ENCODE measurements around the gene FGD3.

FGD3 gene

GRCh38 chr9:93072383-93072795 lies 125.1 kb downstream of the FGD3 start:
- DNase-seq (ENCODE audit: low read depth in 2 of 2): no peak

DNA sequence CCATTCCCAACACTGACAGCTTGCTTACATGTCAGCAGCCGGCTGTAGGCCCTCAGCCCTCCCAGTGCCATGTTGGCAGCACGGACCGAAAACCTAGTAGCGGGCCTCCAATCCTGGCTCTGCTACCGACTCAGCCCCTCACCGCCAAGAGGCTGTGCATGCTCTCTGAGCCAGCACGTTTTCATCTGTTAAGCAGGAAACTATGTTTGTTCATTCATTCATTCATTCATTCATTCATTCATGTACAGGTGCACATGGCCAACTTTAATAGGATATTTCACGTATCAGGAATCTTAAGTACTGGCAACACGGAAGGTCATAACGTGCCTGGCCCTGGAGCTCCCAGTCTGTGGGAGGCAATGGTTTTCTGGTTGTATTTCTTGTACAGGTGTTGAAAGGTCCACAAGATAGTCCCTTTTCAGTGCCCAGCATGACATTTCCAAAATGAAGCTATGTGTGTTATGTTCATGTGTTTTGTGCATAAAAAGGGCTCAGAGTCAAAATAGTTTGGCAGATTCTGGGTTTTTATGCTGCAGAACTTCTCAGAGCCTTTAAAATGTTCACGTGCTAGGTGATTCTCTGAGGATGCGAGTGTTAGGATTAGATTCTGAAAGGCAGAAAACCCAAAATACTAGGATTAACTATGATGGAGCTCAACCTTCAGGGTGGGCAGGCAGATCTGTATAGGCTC lies 128.9 kb downstream of the FGD3 start:
- no peak for DNase-seq (ENCODE audit: low read depth in 2 of 2)

DNA sequence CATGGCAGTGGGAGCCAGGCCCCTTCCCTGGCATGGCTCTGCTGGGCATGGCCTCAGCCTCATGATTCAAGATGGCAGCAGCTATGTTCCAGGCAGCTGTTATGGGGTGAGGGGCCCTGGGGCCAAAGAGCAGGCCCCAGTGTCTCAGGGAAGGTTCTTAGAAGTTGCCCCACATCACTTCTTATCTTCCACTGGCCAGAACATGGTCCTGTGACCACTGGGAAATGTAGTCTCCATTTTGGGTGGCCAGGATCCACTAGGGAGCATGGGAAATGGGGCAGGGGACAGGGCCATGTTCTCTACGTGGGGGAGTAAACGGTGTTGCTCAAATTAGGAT lies 129.4 kb downstream of the FGD3 start:
- no peak for DNase-seq (ENCODE audit: low read depth in 2 of 2)

GRCh38 chr9:93077367-93077766 lies 130.0 kb downstream of the FGD3 start:
- no peak for DNase-seq (ENCODE audit: low read depth in 2 of 2)

DNA sequence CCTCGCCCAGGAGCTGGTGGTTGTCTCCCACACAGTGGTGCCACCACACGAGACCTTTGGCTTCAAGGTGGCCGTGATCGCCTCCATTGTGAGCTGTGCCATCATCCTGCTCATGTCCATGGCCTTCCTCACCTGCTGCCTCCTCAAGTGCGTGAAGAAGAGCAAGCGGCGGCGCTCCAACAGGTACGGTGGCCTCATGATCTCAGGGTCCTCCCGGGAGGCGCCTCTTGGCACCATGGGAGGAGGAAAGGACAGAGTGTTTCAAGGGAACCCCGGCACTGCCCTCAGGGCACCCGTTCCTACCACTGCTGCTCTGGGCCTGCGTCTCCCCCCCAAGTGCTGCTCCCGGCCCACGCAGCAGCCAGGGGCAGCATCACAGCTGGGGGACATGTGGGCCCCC lies 130.5 kb downstream of the FGD3 start:
- DNase-seq (ENCODE audit: low read depth in 2 of 2): no peak

- DNase-seq (ENCODE audit: low read depth in 2 of 2): no peak
These were observed 132.0 kb downstream of the FGD3 start for GRCh38 chr9:93079371-93079770.

DNA sequence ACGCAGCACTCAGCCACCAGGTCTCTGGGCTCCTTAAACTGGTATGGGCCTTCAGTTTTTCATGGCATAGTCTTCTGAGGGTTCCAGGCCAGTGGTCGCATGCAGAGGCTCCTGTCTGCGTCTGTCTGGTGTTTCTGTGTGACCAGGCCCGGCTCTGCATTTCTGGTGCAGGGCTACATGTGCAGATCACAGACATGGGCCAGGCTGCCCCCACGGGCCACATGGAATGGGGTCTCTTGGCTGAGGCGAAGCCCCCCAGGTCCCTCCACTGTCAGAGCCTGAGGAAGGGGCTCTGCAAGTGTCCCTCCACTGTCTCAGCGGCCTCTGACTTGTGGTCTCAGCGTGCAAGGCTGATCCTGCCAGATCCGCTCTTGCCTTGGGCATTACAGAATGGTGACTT lies 133.1 kb downstream of the FGD3 start:
- DNase-seq (ENCODE audit: low read depth in 2 of 2): no peak

DNA sequence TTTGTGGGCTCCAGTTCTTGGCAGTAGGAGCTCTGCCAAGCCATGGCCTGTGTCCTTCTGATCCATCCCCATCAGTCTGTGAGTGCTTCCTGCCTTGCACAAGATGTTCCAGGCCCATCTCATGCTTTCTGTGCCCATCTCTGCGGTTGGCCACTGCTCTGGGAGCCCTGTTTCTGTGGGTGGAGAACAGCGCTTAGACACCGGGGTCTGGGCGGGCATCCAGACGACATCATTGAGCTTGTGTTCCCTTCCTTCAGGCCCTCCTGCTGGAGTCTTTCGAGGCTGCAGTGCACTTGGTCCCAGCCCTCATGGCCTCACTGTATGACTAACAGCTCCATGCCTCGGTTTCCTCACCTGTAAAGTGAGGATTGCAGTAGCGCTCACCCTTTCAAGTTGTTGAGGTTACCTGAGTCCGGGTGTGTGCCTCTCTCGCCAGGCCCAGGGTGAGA lies 133.8 kb downstream of the FGD3 start:
- no peak for DNase-seq (ENCODE audit: low read depth in 2 of 2)

DNA sequence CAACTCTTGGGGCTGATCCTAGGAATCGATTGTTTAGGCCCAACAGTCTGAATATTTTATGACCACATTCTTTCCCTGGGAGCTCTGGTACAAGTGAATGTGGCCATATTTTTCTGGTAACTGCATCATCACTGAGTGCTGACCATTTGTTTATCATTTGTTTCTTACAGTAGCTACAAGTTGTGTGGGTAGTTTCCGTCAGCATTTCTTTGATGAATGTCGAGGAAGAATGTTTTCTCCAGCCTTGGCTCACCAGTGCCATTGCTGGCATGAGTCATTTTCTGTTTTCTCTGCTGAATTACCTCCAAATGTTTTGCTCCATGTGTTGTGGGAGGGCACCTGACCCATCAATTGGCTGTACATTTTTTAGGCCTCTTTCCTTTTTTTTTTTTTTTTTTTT lies 134.6 kb downstream of the FGD3 start:
- no peak for DNase-seq (ENCODE audit: low read depth in 2 of 2)

DNA sequence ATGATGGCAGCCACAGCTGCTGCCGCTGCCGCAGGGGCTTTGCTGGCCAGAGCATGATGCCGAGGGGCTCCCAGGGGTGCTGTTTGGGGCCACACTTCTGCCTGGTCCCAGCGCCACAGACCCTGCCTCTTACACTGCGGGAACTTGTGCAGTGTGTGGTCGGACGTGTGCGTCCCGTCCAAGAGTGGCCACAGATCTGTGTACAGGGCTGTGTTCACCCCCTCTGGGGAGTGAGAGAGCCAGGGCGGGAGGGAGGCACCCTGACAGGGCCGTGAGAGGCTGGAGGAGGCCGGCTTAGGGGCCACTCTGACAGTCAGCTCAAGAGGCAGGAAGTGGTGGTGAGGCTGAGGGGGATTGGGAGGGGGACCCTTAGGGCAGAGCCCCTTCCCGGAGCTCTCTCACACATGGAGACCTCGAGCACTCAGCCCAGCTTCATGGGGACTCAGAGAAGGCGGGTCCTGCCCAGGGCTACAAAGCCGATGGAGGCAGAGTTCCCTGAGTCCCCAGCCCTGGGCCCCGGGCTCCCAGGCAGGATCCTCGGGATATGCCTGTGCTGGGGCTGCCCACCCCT lies 135.6 kb downstream of the FGD3 start:
- no peak for DNase-seq (ENCODE audit: low read depth in 2 of 2)

GRCh38 chr9:93083592-93084470 lies 136.5 kb downstream of the FGD3 start:
- DNase-seq (ENCODE audit: low read depth in 2 of 2): no peak

- DNase-seq (ENCODE audit: low read depth in 2 of 2): no peak
These were observed 137.2 kb downstream of the FGD3 start for GRCh38 chr9:93084471-93084881.

DNA sequence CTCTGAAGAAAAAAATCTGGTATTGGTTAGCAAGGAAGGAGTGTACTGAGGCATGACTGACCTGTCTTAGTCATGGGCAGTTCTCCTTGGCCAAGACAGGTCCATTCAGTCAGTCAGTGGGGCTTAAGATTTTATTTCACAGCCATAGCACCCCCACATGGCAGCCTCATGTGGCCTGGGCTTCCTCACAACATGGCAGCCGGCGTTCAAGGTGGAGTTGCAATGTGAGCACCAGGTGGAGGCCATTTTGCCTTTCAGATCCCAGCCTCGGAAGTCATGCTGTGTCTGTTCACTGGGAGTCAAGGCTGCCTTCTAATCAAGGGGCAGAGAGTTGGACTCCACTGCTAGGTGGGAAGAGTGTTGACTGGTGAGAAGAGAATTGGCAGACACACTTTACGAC lies 138.4 kb downstream of the FGD3 start:
- DNase-seq (ENCODE audit: low read depth in 2 of 2): no peak
